Duodenal mucosa (tissue), 2 donors: ENCODE results near the gene CKAP5.
"Not testable (repeated sequence)": the region's sequence is repeated elsewhere in the genome, so short reads cannot be mapped to it uniquely, and the experiment has no call there.

Experiments used
- H3K27ac ChIP-seq: one replicate; pipeline ENCODE4 v1.7.0; 2013; ENCODE audit warnings: low read depth, low read length
- H3K27me3 ChIP-seq, 2 donors: one replicate each; pipeline ENCODE4 v1.7.0; 2013; ENCODE audit warnings: low read length in 2 of 2, control low read depth in 1 of 2; ENCODE audit not compliant: insufficient read depth in 2 of 2, control insufficient read depth in 1 of 2
- H3K36me3 ChIP-seq, 2 donors: one replicate each; pipeline ENCODE4 v1.7.0; 2013; ENCODE audit warnings: low read length in 2 of 2, control low read depth in 1 of 2; ENCODE audit not compliant: insufficient read depth in 2 of 2, control insufficient read depth in 1 of 2
- H3K4me1 ChIP-seq, 2 donors: one replicate each; pipeline ENCODE4 v1.7.0; 2013; ENCODE audit warnings: low read length in 2 of 2, control low read depth in 1 of 2; ENCODE audit not compliant: insufficient read depth in 2 of 2, control insufficient read depth in 1 of 2
- H3K4me3 ChIP-seq, 2 donors: one replicate each; pipeline ENCODE4 v1.7.0; 2013; ENCODE audit warnings: low read length in 2 of 2, low read depth in 1 of 2
- H3K9ac ChIP-seq, 2 donors: one replicate each; pipeline ENCODE4 v1.7.0; 2013; ENCODE audit warnings: low read length in 2 of 2, low read depth in 1 of 2
- H3K9me3 ChIP-seq, 2 donors: one replicate each; pipeline ENCODE4 v1.7.0; 2013; ENCODE audit warnings: low read length in 2 of 2, control low read depth in 1 of 2; ENCODE audit not compliant: control insufficient read depth in 1 of 2

Gene CKAP5

DNA sequence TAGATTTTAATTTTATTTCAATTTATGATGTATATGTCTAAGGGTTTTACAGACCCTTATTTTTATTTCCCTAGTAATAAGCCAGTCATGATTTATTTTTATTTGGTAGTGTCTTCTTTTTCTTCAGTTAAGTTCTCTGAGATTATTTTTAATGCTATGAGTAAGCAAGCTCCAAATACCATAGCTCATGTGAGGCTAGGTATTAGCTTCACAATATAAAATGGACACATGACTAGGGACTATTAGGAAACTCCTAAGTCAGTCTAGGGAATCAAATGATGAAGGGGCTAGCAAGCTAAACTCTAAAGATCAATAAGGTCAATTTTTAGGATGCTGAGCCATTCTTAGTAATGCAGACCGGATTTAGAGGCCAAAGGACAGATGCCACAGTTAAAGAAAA lies 45.9 kb downstream of the CKAP5 start:
- Histone ChIP-seq H3K4me3 (no peak overlapping the region), H3K9ac (no peak overlapping the region), H3K4me1 (no peaks in the 10 kb centered on the region), H3K27me3 (no peaks in the 10 kb centered on the region), H3K36me3 (peaks cover 20 to 52% of the 10 kb centered on the region in 2 donors), H3K9me3 (no peaks in the 10 kb centered on the region), H3K27ac (no peak overlapping the region)

DNA sequence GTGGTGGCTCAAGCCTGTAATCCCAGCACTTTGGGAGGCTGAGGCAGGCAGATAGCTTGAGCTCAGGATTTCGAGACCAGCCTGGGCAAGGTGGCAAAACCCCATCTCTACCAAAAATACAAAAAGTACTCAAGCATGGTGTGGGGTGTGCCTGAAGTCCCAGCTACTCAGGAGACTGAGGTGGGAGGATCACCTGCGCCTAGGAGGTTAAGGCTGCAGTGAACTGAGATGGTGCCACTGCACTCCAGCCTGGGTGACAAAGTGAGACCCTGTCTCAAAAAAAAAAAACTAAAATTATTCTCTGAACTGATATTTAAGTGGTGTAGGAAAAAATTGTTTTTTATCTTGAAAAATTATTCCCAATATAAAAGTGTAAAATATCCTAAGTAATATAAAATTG lies 46.4 kb downstream of the CKAP5 start:
- not testable (repeated sequence) for H3K4me1 ChIP-seq, H3K27ac ChIP-seq, H3K9me3 ChIP-seq, H3K27me3 ChIP-seq, H3K4me3 ChIP-seq, H3K9ac ChIP-seq
- peaks cover 20 to 53% of the 10 kb centered on the region in 2 donors for H3K36me3 ChIP-seq

DNA sequence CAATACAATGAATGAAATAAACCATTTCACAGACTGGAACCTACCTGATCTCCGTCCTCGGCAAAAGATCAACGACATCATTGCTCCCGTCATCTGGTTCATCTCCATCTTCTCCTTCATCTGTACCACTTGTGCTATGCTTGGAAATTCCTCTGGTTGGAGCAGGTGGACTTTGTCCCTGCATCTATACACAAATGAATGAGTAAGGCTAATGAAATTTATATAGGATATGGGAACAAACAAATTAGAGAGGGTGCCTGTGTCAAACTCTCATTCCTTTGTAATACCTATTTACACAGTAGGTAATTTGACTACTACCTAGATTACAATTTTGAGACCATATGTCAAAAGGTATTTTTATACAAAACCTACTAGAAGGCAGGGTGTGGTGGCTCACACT lies 67.7 kb downstream of the CKAP5 start:
- Histone ChIP-seq H3K9me3 (no peaks in the 10 kb centered on the region), H3K4me1 (no peaks in the 10 kb centered on the region), H3K36me3 (peaks cover 22 to 63% of the 10 kb centered on the region in 2 donors), H3K4me3 (no peak overlapping the region), H3K27me3 (no peaks in the 10 kb centered on the region), H3K27ac (no peak overlapping the region), H3K9ac (no peak overlapping the region)

DNA sequence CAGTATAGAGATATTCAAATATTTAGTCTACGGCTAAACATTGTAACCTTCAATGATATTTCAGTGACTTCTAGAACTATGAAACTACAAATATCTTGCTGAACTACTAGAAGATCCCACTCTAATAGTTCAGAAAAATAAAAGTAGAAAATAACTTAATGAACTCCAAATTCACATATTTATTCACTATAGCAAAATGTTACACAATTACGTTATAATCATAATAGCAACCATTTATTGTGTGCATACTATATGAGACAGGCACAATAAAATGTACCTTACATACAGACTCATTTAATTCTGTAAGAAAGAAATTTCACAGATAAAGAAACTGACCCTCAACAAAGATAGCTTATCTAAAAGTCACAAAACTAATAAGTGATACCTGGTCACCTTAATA lies 69.2 kb downstream of the CKAP5 start:
- no peaks in the 10 kb centered on the region for H3K9me3 ChIP-seq
- no peak overlapping the region for H3K27ac ChIP-seq
- H3K4me3 ChIP-seq = no peak overlapping the region
- H3K36me3 ChIP-seq = peaks cover 19 to 59% of the 10 kb centered on the region in 2 donors
- no peak overlapping the region for H3K9ac ChIP-seq
- H3K27me3 ChIP-seq = no peaks in the 10 kb centered on the region
- H3K4me1 ChIP-seq = no peaks in the 10 kb centered on the region

DNA sequence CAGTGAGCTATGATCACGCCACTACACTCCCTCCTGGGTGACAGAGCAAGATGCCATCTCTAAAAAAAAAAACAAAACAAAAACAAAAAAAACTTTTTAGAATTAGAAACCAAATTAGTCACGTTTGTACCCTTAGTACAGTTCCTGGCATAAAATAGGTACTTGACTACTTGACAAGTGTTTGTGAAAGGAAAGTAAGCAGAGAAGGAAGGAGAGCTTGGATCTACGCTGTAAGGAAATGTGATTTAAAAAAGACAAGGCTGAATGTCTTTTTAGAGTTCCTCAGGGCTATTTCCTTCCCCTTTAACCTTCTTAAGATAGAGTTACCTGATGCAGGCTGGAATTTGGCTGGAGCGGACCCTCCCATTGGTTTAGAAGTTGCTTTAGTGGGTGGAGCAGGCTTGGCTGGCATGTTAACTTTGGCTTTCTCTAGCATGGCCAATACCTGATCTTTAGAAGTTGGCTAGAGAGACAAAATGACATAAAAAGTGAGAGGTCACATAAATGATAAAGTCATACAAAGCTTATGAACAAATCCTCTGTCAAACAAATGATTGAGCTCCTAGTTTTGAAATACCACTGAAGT lies 76.4 kb downstream of the CKAP5 start:
- no peaks in the 10 kb centered on the region for H3K4me1 ChIP-seq
- peaks cover 16 to 57% of the 10 kb centered on the region in 2 donors for H3K36me3 ChIP-seq
- no peaks in the 10 kb centered on the region for H3K27me3 ChIP-seq
- H3K9ac ChIP-seq = no peak overlapping the region
- no peak overlapping the region for H3K4me3 ChIP-seq
- no peak overlapping the region for H3K27ac ChIP-seq
- no peaks in the 10 kb centered on the region for H3K9me3 ChIP-seq

DNA sequence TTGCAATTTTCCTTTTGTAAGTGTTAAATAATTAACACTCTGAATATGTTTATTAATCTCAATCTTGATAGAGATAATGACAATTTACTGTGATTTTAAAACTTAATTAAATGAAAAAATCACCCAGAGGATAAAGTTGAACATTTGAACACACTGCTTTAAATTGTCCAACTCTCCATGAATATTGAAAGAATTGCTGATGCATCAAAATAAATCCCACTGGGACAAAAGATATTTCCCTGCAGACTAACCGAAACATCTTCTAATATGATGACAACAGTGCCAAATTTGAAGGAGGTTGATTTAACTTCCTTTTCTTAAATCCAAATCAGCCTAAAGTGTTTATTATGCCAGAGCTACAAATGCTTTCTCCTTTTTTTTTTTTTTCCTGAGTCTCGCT lies 79.4 kb downstream of the CKAP5 start:
- Histone ChIP-seq H3K36me3 (peaks cover 29 to 75% of the 10 kb centered on the region in 2 donors), H3K9me3 (no peaks in the 10 kb centered on the region)

DNA sequence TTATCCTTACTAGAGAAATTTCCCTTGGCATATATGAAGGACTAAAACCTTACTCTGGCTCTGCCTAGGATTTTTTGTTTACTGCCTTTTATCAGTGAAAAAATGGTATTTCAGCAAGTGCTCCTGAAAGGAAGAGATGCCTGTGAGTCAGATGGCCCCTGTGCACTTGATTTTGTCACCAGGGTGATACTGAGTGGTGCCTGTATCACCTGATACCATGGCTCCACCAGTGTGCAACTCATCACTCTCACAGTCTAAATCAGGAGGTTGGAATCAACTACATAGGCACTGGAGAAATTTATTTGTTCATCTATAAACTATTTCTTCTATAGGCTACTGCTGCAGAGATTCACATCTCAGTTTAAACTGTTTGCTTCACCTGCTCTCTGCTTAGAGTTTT lies 83.8 kb downstream of the CKAP5 start:
- no peak overlapping the region for H3K27ac ChIP-seq
- peaks cover 33 to 78% of the 10 kb centered on the region in 2 donors for H3K36me3 ChIP-seq
- no peak overlapping the region for H3K4me3 ChIP-seq
- H3K27me3 ChIP-seq = no peaks in the 10 kb centered on the region
- no peaks in the 10 kb centered on the region for H3K4me1 ChIP-seq
- H3K9me3 ChIP-seq = no peaks in the 10 kb centered on the region
- no peak overlapping the region for H3K9ac ChIP-seq

More for the DNA sequence above, 79.4 kb downstream of the CKAP5 start:
- Histone ChIP-seq H3K27ac (no peak overlapping the region), H3K27me3 (no peaks in the 10 kb centered on the region), H3K4me1 (no peaks in the 10 kb centered on the region), H3K9ac (no peak overlapping the region), H3K4me3 (no peak overlapping the region)

DNA sequence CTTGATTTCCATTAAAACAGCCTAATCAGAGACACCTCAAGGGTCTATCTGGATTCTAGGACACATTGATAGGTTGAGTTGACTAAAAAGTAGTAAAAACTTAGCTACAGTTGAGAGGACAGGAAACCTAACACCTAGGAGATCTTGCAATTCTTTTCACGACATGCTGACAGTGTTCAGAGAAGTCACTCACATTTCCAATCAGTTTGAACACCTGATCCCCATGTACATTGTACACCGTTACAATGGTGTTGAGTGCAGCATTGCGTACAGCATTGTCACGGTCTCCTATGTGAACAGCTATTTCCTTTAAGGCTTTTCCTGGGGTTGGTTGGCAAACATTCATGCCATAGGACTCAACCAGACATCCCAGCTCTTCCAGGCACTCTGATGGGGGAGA lies 84.3 kb downstream of the CKAP5 start:
- Histone ChIP-seq H3K4me3 (no peak overlapping the region), H3K9ac (no peak overlapping the region), H3K27me3 (no peaks in the 10 kb centered on the region), H3K27ac (no peak overlapping the region), H3K4me1 (no peaks in the 10 kb centered on the region), H3K9me3 (no peaks in the 10 kb centered on the region), H3K36me3 (peaks cover 33 to 81% of the 10 kb centered on the region in 2 donors)

DNA sequence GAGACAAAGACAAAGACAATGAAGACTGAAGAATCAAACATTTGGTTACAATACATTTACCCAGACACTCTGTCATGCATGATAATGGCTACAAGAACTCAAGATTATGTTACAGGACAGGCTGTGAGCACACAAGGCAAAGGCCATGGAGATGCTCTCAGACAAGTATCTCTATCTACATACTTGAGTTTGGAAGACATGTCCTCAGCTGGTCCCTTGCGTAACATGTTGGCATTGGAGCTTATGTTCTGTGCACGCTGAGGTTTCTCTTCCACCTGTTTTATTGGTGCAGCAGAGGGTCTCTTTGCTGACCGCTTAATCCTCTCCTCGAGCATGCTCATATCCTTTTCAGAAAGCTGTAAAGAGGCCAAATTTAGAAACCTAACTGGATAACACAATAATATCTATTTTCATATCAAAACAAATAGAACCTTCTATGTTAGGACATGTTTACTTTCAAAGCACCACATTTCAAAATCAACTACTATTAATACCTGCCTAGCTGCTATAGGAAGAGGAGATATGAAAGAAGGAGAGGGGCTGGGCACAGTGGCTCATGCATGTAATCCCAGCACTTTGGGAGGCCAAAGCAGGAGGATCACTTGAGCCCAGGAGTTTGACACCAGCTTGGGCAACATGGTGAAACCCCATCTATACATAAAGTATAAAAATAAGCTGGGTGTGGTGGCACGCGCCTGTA lies 85.5 kb downstream of the CKAP5 start:
- H3K4me3 ChIP-seq = no peak overlapping the region
- H3K27me3 ChIP-seq = no peaks in the 10 kb centered on the region
- H3K9ac ChIP-seq = no peak overlapping the region
- H3K9me3 ChIP-seq = no peaks in the 10 kb centered on the region
- H3K27ac ChIP-seq = no peak overlapping the region
- peaks cover 39 to 83% of the 10 kb centered on the region in 2 donors for H3K36me3 ChIP-seq
- H3K4me1 ChIP-seq = no peaks in the 10 kb centered on the region

DNA sequence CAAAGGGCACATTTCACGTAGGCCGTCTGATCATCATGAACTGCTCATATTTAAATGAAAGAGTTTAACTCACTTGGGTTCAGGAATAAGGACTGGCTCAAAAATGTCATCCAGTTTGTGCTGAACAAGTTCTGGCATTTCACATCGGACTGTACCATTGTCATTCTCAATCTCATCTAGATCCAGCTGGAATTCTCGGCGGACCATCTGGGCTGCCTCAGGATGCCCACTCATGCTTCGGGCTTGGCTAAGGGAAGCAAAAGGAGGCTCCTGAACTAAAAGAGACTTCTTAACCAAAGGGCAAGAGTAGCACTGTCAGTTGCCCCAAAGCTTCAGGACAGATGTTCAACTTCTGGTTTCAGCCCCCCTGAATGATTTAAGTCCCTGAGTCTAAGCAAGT lies 86.9 kb downstream of the CKAP5 start:
- Histone ChIP-seq H3K9ac (no peak overlapping the region), H3K27ac (no peak overlapping the region), H3K27me3 (no peaks in the 10 kb centered on the region), H3K4me1 (no peaks in the 10 kb centered on the region), H3K4me3 (no peak overlapping the region), H3K36me3 (peaks cover 43 to 87% of the 10 kb centered on the region in 2 donors), H3K9me3 (no peaks in the 10 kb centered on the region)
